Renal pelvis (tissue), 12 donors: ENCODE measurements around the gene DIAPH1. TPM values are rescaled to one million over a fixed set of nuclear protein-coding genes. Genes with fewer than 3 reads are reported as not detected.

ENCODE experiments used
- DNase-seq: peaks from one replicate; pipeline ENCODE4 v3.0.0-alpha.2; 2013
- long read RNA-seq, 16 experiments: transcript quantifications; one replicate each; lab custom pipeline, GENCODE V29; 2026
- polyA plus RNA-seq, 3 donors: library from polyadenylated mRNA; unstranded; fragments of 120-200 nt; gene quantifications; one replicate each; pipeline ENCODE4 v1.2.1, GENCODE V29; 2013; ENCODE audit not compliant: insufficient read length in 3 of 3

The DIAPH1 gene
- polyA plus RNA-seq, result 10 to 100 TPM; 70.6 to 81.0 (median 76.5) TPM
- long read RNA-seq, donor 1, result 0 reads
- long read RNA-seq, donor 2, partial matches to known transcripts, result 5 of 5 reads
- long read RNA-seq, donor 2, other reads (novel, unspliced or antisense), result 0 of 5 reads
- long read RNA-seq, donor 3, result 0 reads
- long read RNA-seq, donor 4, result 0 reads
- long read RNA-seq, donor 5, result 0 reads
- long read RNA-seq, donor 6, result 0 reads
- long read RNA-seq, donor 7, partial matches to known transcripts, result 0 of 1 reads
- long read RNA-seq, donor 7, other reads (novel, unspliced or antisense), result 0 of 1 reads
- long read RNA-seq, donor 8, result 0 reads
- long read RNA-seq, donor 9, partial matches to known transcripts, result 0 of 1 reads
- long read RNA-seq, donor 9, other reads (novel, unspliced or antisense), result 0 of 1 reads
- long read RNA-seq, donor 10, partial matches to known transcripts, result 15 of 16 reads
- long read RNA-seq, donor 10, other reads (novel, unspliced or antisense), result 0 of 16 reads
- long read RNA-seq, donor 11, partial matches to known transcripts, result 0 of 1 reads
- long read RNA-seq, donor 11, other reads (novel, unspliced or antisense), result 0 of 1 reads
- long read RNA-seq, donor 12, result 0 reads
- long read RNA-seq, donor 13, partial matches to known transcripts, result 5 of 5 reads
- long read RNA-seq, donor 13, other reads (novel, unspliced or antisense), result 0 of 5 reads
- long read RNA-seq, donor 14, result 0 reads
- long read RNA-seq, donor 15, partial matches to known transcripts, result 6 of 6 reads
- long read RNA-seq, donor 15, other reads (novel, unspliced or antisense), result 0 of 6 reads
- long read RNA-seq, donor 16, partial matches to known transcripts, result 0 of 2 reads
- long read RNA-seq, donor 16, other reads (novel, unspliced or antisense), result 0 of 2 reads

GRCh38 chr5:141618804-141619554 is at the start of gene DIAPH1:
DIAPH1 (minus strand) TSS chr5:141619000; CDS start chr5:141618914, 86 bp downstream.
- peak; percentile 96 for DNase-seq

- no peak for DNase-seq
Measured at GRCh38 chr5:141665995-141666940, 47.5 kb upstream of the DIAPH1 start.

GRCh38 chr5:141664733-141665461 is 46.1 kb upstream of the DIAPH1 start:
- DNase-seq, result peak; percentile 67

- no peak for DNase-seq
Measured at GRCh38 chr5:141663506-141663905, 44.7 kb upstream of the DIAPH1 start.

GRCh38 chr5:141662028-141662427 is 43.2 kb upstream of the DIAPH1 start:
- DNase-seq, result no peak

- no peak for DNase-seq
Measured at GRCh38 chr5:141657937-141658545, 39.2 kb upstream of the DIAPH1 start.

GRCh38 chr5:141657404-141657803 is 38.6 kb upstream of the DIAPH1 start:
- no peak for DNase-seq

GRCh38 chr5:141656396-141656795 is 37.6 kb upstream of the DIAPH1 start:
- DNase-seq, result no peak

GRCh38 chr5:141655020-141655419 is 36.2 kb upstream of the DIAPH1 start:
- DNase-seq, result no peak

- DNase-seq, result no peak
Measured at GRCh38 chr5:141654298-141654697, 35.5 kb upstream of the DIAPH1 start.

- DNase-seq, result no peak
Measured at GRCh38 chr5:141651728-141652105, 32.9 kb upstream of the DIAPH1 start.

GRCh38 chr5:141650851-141651727 is 32.3 kb upstream of the DIAPH1 start, which contains the start of gene FCHSD1:
FCHSD1 (minus strand) TSS chr5:141651418; CDS start chr5:141651368, 50 bp downstream.
- DNase-seq, result peak; percentile 73

GRCh38 chr5:141649972-141650371 is 31.2 kb upstream of the DIAPH1 start:
- no peak for DNase-seq

- no peak for DNase-seq
Measured at GRCh38 chr5:141649056-141649688, 30.4 kb upstream of the DIAPH1 start.

GRCh38 chr5:141647851-141648250 is 29.1 kb upstream of the DIAPH1 start:
- no peak for DNase-seq

- DNase-seq, result no peak
Measured at GRCh38 chr5:141647242-141647641, 28.4 kb upstream of the DIAPH1 start.

GRCh38 chr5:141646026-141646425 is 27.2 kb upstream of the DIAPH1 start:
- no peak for DNase-seq
